ENCODE data around the gene TREH.

TREH gene

DNA sequence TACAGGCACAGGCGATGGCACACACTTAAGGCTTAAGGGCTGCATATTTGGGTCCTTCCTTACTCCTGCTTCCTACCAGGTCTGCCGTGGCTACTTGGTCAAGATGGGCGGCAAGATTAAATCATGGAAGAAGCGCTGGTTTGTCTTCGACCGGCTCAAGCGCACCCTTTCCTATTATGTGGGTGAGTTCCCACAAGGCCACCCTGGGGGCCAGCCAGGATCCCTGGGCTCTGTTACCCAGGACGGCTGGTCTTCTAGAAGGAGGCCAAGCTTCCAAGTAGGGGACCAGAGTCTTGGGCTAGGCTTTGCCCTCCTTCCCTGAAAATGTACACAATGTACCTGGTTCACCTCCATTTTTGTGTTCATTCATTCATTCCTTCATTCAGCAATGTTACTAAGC is 29.1 kb downstream of the TREH start:
- DNase-seq = no peak
- H3K27me3 ChIP-seq (replicated peaks; ENCODE audit: control insufficient read depth, insufficient read depth, low read length, poor library complexity, severe bottlenecking) = no peaks in the 10 kb centered on the region
- H3K9me3 ChIP-seq (ENCODE audit: control insufficient read depth, low read length) = no peaks in the 10 kb centered on the region
- no peak overlapping the region for H3K4me3 ChIP-seq (ENCODE audit: insufficient read depth, low read depth, low read length, poor library complexity, severe bottlenecking)
- no peaks in the 10 kb centered on the region for H3K4me1 ChIP-seq (ENCODE audit: control insufficient read depth, insufficient read depth, low read length, poor library complexity, severe bottlenecking)
- H3K27ac ChIP-seq (ENCODE audit: insufficient read depth, low read length, poor library complexity, severe bottlenecking) = no peak overlapping the region
- H3K36me3 ChIP-seq (ENCODE audit: control insufficient read depth, insufficient read depth, low read length) = no peaks in the 10 kb centered on the region

DNA sequence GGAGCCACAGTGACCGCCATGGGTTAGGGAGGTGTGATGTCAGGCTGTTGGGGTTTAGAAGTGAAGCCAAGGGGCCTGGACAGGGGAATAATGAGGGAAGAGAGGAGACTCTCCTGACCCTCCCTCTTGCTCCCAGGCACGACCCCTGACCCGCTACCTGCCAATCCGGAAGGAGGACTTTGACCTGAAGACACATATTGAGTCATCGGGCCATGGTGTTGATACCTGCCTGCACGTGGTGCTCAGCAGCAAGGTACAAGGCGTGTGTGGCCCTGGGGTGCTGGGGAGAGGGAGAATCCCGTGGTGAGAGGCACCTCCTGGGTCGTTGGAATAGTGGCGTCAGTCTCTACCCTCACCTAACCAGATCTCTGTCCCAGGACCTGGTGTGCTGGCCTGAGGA is 29.5 kb downstream of the TREH start:
- Histone ChIP-seq H3K4me1 (ENCODE audit: control insufficient read depth, insufficient read depth, low read length, poor library complexity, severe bottlenecking) (no peaks in the 10 kb centered on the region), H3K36me3 (ENCODE audit: control insufficient read depth, insufficient read depth, low read length) (no peaks in the 10 kb centered on the region), H3K9me3 (ENCODE audit: control insufficient read depth, low read length) (no peaks in the 10 kb centered on the region), H3K27me3 (replicated peaks; ENCODE audit: control insufficient read depth, insufficient read depth, low read length, poor library complexity, severe bottlenecking) (no peaks in the 10 kb centered on the region), H3K4me3 (ENCODE audit: insufficient read depth, low read depth, low read length, poor library complexity, severe bottlenecking) (no peak overlapping the region), H3K27ac (ENCODE audit: insufficient read depth, low read length, poor library complexity, severe bottlenecking) (no peak overlapping the region)
- no peak for DNase-seq

DNA sequence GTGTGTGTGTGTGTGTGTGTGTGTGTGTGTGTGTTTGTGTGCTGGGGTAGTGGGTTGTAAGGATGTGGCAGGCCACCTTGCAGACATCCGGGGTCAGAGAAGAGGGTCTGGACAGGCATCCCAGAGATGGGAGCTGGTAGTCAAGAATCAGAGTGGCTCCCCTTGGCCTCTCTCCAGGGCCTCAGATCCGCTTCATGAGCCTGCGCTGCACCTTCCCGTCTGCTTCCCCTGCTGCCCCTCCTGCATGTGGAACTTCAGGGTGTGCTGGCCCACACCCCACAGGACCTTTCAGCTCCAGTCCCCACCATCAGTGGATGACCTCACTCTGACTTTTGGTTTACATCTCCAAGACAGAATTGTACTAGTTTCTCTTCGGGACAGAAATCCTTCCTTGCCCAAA is 31.2 kb downstream of the TREH start:
- Histone ChIP-seq H3K4me1 (ENCODE audit: control insufficient read depth, insufficient read depth, low read length, poor library complexity, severe bottlenecking) (no peaks in the 10 kb centered on the region), H3K27me3 (replicated peaks; ENCODE audit: control insufficient read depth, insufficient read depth, low read length, poor library complexity, severe bottlenecking) (no peaks in the 10 kb centered on the region)

DNA sequence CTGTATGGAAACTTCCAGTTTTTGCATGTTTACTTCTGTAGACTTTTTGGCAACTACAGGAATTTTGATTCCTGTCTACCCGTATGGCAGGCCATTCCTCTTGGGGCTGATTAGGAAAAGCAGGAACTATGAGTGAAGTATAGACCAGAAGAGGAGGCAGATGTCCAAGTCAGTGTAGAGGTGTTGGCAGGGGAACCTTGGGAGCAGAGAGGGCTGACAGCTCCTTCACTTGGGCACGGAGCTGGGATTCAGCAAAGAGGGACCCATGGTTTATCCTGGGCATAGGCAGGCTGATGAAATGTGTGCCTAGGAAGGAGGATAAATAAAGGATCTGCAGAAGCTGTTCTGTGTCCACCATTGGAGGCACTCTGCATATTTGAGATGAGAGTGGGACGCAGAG is 33.1 kb downstream of the TREH start:
- Histone ChIP-seq H3K9me3 (ENCODE audit: control insufficient read depth, low read length) (no peaks in the 10 kb centered on the region), H3K27ac (ENCODE audit: insufficient read depth, low read length, poor library complexity, severe bottlenecking) (no peak overlapping the region), H3K4me3 (ENCODE audit: insufficient read depth, low read depth, low read length, poor library complexity, severe bottlenecking) (no peak overlapping the region), H3K27me3 (replicated peaks; ENCODE audit: control insufficient read depth, insufficient read depth, low read length, poor library complexity, severe bottlenecking) (no peaks in the 10 kb centered on the region), H3K36me3 (ENCODE audit: control insufficient read depth, insufficient read depth, low read length) (no peaks in the 10 kb centered on the region), H3K4me1 (ENCODE audit: control insufficient read depth, insufficient read depth, low read length, poor library complexity, severe bottlenecking) (no peaks in the 10 kb centered on the region)
- no peak for DNase-seq

More for the DNA sequence above, 31.2 kb downstream of the TREH start:
- Histone ChIP-seq H3K4me3 (ENCODE audit: insufficient read depth, low read depth, low read length, poor library complexity, severe bottlenecking) (no peak overlapping the region), H3K9me3 (ENCODE audit: control insufficient read depth, low read length) (no peaks in the 10 kb centered on the region), H3K36me3 (ENCODE audit: control insufficient read depth, insufficient read depth, low read length) (no peaks in the 10 kb centered on the region), H3K27ac (ENCODE audit: insufficient read depth, low read length, poor library complexity, severe bottlenecking) (no peak overlapping the region)
- DNase-seq = no peak

DNA sequence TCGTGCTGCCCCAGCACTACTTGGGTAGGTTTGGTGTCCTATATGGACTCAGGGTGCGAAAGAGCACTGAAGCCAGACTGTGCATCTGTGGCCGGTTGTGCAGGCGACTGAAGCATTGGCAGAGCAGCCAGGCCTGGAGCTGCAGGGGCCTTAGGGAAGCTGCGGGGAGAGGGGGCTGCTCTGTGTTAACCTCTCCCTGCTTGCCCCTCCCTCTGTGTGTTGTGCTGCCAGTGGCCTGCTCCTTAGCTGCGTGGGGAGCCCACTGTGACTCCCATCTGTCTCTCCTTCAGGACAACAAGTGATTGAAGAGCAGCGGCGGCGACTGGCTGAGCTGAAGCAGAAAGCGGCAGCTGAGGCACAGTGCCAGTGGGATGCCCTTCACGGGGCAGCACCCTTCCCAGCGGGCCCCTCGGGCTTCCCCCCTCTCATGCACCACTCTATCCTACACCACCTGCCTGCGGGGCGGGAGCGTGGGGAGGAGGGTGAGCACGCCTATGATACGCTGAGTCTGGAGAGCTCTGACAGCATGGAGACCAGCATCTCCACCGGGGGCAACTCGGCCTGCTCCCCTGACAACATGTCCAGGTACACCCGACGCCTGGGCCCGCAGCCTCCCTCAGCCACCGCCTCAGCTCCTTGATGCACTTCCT is 34.3 kb downstream of the TREH start:
- Histone ChIP-seq H3K9me3 (ENCODE audit: control insufficient read depth, low read length) (no peaks in the 10 kb centered on the region), H3K36me3 (ENCODE audit: control insufficient read depth, insufficient read depth, low read length) (no peaks in the 10 kb centered on the region), H3K4me1 (ENCODE audit: control insufficient read depth, insufficient read depth, low read length, poor library complexity, severe bottlenecking) (no peaks in the 10 kb centered on the region), H3K27me3 (replicated peaks; ENCODE audit: control insufficient read depth, insufficient read depth, low read length, poor library complexity, severe bottlenecking) (no peaks in the 10 kb centered on the region), H3K4me3 (ENCODE audit: insufficient read depth, low read depth, low read length, poor library complexity, severe bottlenecking) (no peak overlapping the region), H3K27ac (ENCODE audit: insufficient read depth, low read length, poor library complexity, severe bottlenecking) (no peak overlapping the region)
- no peak for DNase-seq

DNA sequence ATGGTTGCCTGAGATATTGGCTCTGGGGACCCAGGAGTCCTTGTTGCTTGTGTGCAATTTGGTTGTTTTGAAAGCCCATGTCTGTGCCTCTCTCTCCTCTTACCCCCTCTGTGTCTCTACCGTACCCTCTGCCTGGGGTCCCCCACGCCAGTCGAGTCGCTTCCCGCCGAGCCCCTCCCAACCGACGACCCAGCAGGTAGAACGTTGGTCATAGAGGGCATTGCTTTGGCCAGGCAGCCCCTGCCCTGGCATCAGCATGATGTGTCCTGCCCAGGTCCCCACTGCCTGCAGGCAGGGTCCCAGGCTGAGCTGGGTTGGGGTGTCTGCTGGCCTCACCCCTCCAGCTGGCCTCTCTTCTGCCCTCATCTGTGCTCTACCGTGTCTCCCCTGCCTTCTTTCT is 35.0 kb downstream of the TREH start:
- no peak for DNase-seq
- no peaks in the 10 kb centered on the region for H3K4me1 ChIP-seq (ENCODE audit: control insufficient read depth, insufficient read depth, low read length, poor library complexity, severe bottlenecking)
- H3K27ac ChIP-seq (ENCODE audit: insufficient read depth, low read length, poor library complexity, severe bottlenecking) = no peak overlapping the region
- H3K4me3 ChIP-seq (ENCODE audit: insufficient read depth, low read depth, low read length, poor library complexity, severe bottlenecking) = no peak overlapping the region
- no peaks in the 10 kb centered on the region for H3K9me3 ChIP-seq (ENCODE audit: control insufficient read depth, low read length)
- no peaks in the 10 kb centered on the region for H3K27me3 ChIP-seq (replicated peaks; ENCODE audit: control insufficient read depth, insufficient read depth, low read length, poor library complexity, severe bottlenecking)
- H3K36me3 ChIP-seq (ENCODE audit: control insufficient read depth, insufficient read depth, low read length) = no peaks in the 10 kb centered on the region

DNA sequence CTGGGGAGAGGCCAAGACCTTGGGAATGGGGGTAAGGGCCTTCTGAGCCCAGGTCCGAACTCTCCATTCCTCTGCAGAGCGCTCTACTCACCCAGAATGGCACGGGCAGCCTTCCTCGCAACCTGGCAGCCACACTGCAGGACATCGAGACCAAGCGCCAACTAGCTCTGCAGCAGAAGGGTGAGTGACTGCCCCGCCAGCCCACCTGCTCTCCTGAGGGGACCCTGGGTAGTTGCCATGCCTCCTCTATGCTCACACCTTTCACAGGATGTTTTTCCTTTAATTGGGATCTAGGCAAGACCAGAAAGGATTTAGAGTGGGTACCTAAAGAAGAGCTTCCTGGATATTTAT is 35.5 kb downstream of the TREH start:
- no peaks in the 10 kb centered on the region for H3K36me3 ChIP-seq (ENCODE audit: control insufficient read depth, insufficient read depth, low read length)
- DNase-seq = no peak
- no peak overlapping the region for H3K27ac ChIP-seq (ENCODE audit: insufficient read depth, low read length, poor library complexity, severe bottlenecking)
- no peaks in the 10 kb centered on the region for H3K9me3 ChIP-seq (ENCODE audit: control insufficient read depth, low read length)
- H3K27me3 ChIP-seq (replicated peaks; ENCODE audit: control insufficient read depth, insufficient read depth, low read length, poor library complexity, severe bottlenecking) = no peaks in the 10 kb centered on the region
- H3K4me3 ChIP-seq (ENCODE audit: insufficient read depth, low read depth, low read length, poor library complexity, severe bottlenecking) = no peak overlapping the region
- H3K4me1 ChIP-seq (ENCODE audit: control insufficient read depth, insufficient read depth, low read length, poor library complexity, severe bottlenecking) = no peaks in the 10 kb centered on the region

DNA sequence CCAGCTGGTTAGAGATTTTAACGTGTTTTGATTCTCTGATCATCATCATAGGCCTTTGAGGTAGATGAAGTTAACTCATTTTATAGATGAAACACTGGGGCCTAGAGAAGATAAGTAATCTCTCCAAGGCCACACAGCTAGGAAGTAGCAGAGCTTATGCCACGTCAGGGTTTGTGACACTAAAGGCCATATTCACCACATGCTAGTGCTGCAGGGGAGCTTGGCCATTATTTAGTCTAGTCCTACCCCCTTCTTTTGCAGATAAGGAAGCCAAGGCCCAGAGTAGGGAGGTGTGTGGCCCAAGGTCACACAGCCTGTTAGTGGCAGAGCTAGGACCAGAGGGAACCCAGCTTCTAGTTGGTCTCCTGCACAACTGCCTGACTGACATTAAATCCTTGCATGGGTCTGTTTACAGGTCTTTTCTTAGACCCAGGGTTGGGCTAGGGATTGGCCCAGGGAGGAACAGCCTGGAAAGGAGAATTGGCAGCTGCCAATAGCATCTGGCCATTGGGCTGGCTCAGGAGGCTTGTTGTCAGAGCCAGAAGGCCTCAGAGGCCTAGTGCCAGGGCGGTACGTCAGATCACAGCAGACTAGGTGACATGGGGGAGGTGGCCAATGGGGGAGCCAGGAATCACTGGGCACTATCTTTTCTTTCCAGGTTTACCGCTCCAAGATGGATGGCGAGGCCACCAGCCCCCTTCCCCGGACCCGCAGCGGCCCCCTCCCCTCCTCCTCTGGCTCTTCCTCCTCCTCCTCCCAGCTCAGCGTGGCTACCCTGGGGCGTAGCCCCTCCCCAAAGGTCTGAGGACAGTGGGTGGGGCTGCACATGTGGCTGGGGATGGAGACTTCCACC is 36.1 kb downstream of the TREH start:
- no peaks in the 10 kb centered on the region for H3K36me3 ChIP-seq (ENCODE audit: control insufficient read depth, insufficient read depth, low read length)
- no peaks in the 10 kb centered on the region for H3K4me1 ChIP-seq (ENCODE audit: control insufficient read depth, insufficient read depth, low read length, poor library complexity, severe bottlenecking)
- H3K27ac ChIP-seq (ENCODE audit: insufficient read depth, low read length, poor library complexity, severe bottlenecking) = no peak overlapping the region
- no peak overlapping the region for H3K4me3 ChIP-seq (ENCODE audit: insufficient read depth, low read depth, low read length, poor library complexity, severe bottlenecking)
- no peak for DNase-seq
- H3K27me3 ChIP-seq (replicated peaks; ENCODE audit: control insufficient read depth, insufficient read depth, low read length, poor library complexity, severe bottlenecking) = no peaks in the 10 kb centered on the region
- no peaks in the 10 kb centered on the region for H3K9me3 ChIP-seq (ENCODE audit: control insufficient read depth, low read length)

DNA sequence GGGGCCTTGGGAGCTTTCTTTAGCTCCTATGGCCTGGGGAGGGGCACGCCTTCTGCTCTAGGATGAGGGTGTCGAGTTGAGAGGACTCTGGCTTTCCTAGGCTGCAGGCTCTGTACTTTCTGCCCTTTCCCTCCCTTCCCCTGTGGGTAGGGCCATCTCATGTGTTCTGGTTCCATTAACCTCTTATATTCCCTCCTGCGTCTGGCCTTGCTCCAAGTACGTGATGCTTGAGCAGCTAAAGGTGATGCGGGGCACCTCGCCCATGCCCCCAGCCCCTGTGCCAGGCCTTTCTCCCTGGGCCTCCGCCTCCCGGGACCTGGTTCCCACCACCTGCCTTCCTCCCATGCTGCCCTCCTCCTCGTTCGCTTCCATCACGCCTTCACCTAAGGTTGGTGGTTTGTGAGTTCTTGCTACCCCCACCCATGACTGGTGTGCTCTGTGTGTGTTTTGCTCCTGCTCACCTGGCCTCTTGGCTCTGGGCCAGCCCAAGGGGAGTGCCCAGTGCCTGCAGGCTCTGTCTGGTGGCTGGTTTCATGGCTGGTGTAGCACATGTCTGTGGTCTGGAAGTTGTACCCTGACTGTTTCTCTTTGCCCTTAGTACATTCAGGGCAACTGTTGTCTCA is 37.9 kb downstream of the TREH start:
- Histone ChIP-seq H3K27ac (ENCODE audit: insufficient read depth, low read length, poor library complexity, severe bottlenecking) (no peak overlapping the region), H3K27me3 (replicated peaks; ENCODE audit: control insufficient read depth, insufficient read depth, low read length, poor library complexity, severe bottlenecking) (no peaks in the 10 kb centered on the region), H3K4me3 (ENCODE audit: insufficient read depth, low read depth, low read length, poor library complexity, severe bottlenecking) (no peak overlapping the region), H3K9me3 (ENCODE audit: control insufficient read depth, low read length) (no peaks in the 10 kb centered on the region), H3K4me1 (ENCODE audit: control insufficient read depth, insufficient read depth, low read length, poor library complexity, severe bottlenecking) (no peaks in the 10 kb centered on the region), H3K36me3 (ENCODE audit: control insufficient read depth, insufficient read depth, low read length) (no peaks in the 10 kb centered on the region)
- no peak for DNase-seq
